ENCODE data around the gene THBS2.

Gene THBS2

DNA sequence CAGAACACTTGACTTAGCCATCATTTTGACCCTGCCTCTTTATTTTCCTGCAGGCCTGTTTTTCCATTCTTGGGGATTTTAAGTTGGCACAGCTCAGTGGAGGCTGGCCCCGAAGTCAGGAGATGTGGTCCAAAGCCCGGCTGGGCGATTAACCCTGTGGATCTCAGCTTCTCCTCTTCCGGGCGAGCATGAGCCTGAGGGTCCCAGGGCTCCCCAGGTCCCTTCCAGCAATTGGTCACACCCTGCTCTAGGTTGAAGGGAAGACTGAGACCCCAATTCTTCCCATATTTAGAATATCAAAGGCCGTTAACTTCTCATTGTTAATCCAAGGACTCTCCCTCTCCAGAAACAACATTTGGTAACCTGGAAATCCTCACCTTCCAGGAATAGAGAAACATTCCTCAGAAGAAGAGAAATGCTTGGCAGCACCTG, 2.3 kb downstream of the THBS2 start:
- POLR2A ChIA-PET: no interaction called here
- TF ChIP-seq, protein P1, sequence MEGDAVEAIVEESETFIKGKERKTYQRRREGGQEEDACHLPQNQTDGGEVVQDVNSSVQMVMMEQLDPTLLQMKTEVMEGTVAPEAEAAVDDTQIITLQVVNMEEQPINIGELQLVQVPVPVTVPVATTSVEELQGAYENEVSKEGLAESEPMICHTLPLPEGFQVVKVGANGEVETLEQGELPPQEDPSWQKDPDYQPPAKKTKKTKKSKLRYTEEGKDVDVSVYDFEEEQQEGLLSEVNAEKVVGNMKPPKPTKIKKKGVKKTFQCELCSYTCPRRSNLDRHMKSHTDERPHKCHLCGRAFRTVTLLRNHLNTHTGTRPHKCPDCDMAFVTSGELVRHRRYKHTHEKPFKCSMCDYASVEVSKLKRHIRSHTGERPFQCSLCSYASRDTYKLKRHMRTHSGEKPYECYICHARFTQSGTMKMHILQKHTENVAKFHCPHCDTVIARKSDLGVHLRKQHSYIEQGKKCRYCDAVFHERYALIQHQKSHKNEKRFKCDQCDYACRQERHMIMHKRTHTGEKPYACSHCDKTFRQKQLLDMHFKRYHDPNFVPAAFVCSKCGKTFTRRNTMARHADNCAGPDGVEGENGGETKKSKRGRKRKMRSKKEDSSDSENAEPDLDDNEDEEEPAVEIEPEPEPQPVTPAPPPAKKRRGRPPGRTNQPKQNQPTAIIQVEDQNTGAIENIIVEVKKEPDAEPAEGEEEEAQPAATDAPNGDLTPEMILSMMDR (IDR thresholded peaks at IDR 0.05; ENCODE audit: control extremely low read depth, extremely low read depth, low read depth, missing control alignments): no peak
- CTCF ChIA-PET: no interaction called here
- DNase-seq (ENCODE audit: extremely low spot score): no peak

DNA sequence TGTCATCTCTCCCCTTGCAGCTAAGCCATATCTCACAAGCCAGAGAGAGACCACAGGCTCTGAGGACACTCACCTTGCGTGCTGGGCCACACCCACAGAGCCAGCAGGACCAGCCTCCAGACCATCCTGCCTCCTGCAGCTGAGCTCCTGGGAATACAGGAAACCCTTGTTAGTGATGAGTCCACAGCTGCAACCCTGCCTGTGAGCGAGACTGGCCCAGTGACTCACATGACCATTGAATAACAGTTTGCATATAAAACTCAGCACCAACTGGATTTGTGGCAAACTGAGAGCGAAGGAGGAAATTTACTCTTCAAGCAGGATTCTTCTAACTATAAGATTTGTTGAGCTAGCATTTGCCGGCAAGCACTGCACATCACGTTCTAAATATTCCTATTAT, 3.0 kb downstream of the THBS2 start:
- TF ChIP-seq, protein P1 (IDR thresholded peaks at IDR 0.05; ENCODE audit: control extremely low read depth, extremely low read depth, low read depth, missing control alignments): no peak
- ChIA-PET CTCF (no interaction called here), POLR2A (no interaction called here)
- DNase-seq (ENCODE audit: extremely low spot score): no peak

DNA sequence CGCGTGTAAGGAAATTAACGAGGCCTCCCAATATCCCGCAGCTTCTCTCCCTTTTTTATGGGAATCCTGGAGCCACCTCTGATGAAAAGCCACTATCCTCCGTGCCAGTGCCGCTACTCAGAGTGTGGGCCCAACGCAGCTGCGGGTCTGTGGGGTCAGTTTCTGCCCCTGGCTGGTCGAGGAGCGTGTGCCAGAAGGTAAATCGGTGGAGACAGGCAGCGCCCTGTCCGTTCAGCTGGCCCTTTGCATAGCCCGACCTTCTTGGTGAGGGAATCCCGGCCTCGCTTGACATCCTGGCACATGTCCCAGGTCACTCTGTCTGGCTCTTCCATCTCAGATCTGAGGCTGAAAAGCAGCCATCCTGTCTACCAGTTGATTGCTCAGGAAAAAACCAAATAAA, 4.6 kb downstream of the THBS2 start:
- POLR2A ChIA-PET: no interaction called here
- DNase-seq (ENCODE audit: extremely low spot score): no peak
- CTCF ChIA-PET: no interaction called here
- TF ChIP-seq, protein P1 (IDR thresholded peaks at IDR 0.05; ENCODE audit: control extremely low read depth, extremely low read depth, low read depth, missing control alignments): no peak

DNA sequence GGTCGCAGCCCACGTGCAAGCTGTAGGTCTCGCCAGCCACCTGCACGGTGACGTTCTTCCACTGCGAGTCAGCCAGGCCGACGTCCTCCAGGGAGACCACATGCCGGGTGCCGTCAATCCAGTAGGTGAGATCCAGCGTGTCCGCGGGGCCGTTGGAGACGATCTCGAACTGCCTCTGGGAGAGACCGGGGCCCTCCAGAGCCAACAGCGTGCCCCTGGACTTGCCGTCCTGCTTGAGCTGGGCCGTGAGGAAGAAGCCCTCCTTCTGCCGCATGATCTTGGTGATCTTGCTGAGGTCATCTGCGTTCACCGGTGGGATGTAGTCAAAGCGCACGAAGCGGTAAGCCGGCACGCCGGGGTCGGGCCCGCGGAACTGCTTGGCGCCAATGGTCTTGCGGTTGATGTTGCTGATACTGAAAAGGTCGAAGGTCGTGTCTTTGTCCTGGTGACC, 5.1 kb downstream of the THBS2 start:
- TF ChIP-seq, protein P1 (IDR thresholded peaks at IDR 0.05; ENCODE audit: control extremely low read depth, extremely low read depth, low read depth, missing control alignments): no peak
- POLR2A ChIA-PET: no interaction called here
- CTCF ChIA-PET: no interaction called here
- DNase-seq (ENCODE audit: extremely low spot score): no peak

DNA sequence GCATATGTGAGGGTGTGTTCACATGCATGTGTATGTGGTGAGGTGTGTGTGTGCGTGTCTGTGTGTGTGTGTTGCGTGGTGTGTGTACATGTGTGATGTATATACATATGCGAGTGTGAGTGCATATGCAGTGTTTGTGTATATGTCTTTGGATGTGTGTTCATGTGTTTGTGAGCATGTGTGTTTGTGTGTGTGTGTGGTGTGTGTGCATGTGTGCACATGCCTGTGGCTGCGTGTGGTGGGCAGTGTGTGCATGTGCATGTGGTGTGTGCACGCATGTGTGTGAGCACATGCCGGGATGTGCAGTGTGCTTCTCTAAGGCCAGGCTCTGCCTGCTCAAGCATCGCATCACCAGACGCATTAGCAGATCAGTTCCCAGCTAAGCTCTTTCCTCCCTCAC, 5.7 kb downstream of the THBS2 start:
- CTCF ChIA-PET: no interaction called here
- no peak for DNase-seq (ENCODE audit: extremely low spot score)
- POLR2A ChIA-PET: no interaction called here
- TF ChIP-seq, protein P1 (IDR thresholded peaks at IDR 0.05; ENCODE audit: control extremely low read depth, extremely low read depth, low read depth, missing control alignments): no peak

DNA sequence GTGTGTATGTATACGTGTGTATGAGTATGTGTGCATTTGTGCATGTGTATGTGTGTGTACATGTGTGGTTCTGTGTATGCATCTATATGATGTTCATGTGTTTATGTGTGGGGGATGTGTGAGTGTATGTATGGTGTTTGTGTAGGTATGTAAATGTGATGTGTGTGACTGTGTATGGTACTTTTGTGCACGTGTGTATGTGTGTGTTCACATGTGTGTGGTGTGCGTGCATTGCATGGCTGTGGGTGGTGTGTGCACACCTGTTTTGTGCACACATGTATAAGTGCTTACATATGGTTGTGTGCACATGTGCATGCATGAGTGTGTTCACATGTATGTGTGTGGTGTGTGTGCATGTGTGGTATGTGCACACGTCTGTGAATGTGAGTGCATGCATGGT, 6.2 kb downstream of the THBS2 start:
- ChIA-PET POLR2A (no interaction called here), CTCF (no interaction called here)
- TF ChIP-seq, protein P1 (IDR thresholded peaks at IDR 0.05; ENCODE audit: control extremely low read depth, extremely low read depth, low read depth, missing control alignments): no peak
- no peak for DNase-seq (ENCODE audit: extremely low spot score)

DNA sequence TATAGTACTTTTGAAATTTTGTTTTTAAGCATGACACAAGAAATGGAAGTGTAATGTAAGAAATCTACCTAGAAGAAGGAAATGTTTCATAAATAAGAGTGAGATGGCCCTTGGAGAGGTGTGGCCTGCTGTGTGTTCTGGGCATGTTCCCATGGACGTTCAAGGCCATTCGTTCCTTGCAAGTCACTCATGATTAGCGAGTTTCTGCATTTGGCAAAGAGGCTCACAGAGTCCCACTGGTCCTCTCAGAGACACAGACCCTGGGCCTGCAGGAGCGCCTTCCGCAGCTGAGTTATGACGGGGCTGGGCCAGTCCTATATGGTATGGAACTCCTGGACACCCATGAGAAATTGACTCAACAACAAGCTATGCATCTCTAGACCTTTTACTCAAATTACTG, 7.2 kb downstream of the THBS2 start:
- POLR2A ChIA-PET: no interaction called here
- TF ChIP-seq, protein P1 (IDR thresholded peaks at IDR 0.05; ENCODE audit: control extremely low read depth, extremely low read depth, low read depth, missing control alignments): no peak
- DNase-seq (ENCODE audit: extremely low spot score): no peak
- CTCF ChIA-PET: no interaction called here
